Activated T-helper 1 cell treated with Interleukin-2 at 50 U/mL for 16 hours (primary cell): ENCODE measurements around the gene PHKG2.

Experiments
- DNase-seq: peaks from one replicate; pipeline ENCODE4 v3.0.0-alpha.2; 2020; ENCODE audit warnings: low read depth

The PHKG2 gene

GRCh38 chr16:30775392-30776188 lies 27.4 kb downstream of the PHKG2 start:
- peak; percentile 25 for DNase-seq

GRCh38 chr16:30777591-30778297 lies 29.5 kb downstream of the PHKG2 start:
- DNase-seq = no peak

GRCh38 chr16:30778549-30779244 lies 30.5 kb downstream of the PHKG2 start:
- DNase-seq = no peak

GRCh38 chr16:30779596-30779995 lies 31.4 kb downstream of the PHKG2 start:
- DNase-seq = no peak

- no peak for DNase-seq
These were observed 31.8 kb downstream of the PHKG2 start for GRCh38 chr16:30780021-30780420.

GRCh38 chr16:30780549-30780948 lies 32.3 kb downstream of the PHKG2 start:
- no peak for DNase-seq

GRCh38 chr16:30782486-30783279 lies 34.5 kb downstream of the PHKG2 start:
- no peak for DNase-seq

GRCh38 chr16:30783280-30784109 lies 35.3 kb downstream of the PHKG2 start:
- DNase-seq = no peak

GRCh38 chr16:30784215-30784614 lies 36.0 kb downstream of the PHKG2 start:
- no peak for DNase-seq

- DNase-seq = no peak
These were observed 37.2 kb downstream of the PHKG2 start for GRCh38 chr16:30785126-30786106.

- DNase-seq = no peak
These were observed 38.1 kb downstream of the PHKG2 start for GRCh38 chr16:30786115-30786935.

- DNase-seq = no peak
These were observed 38.8 kb downstream of the PHKG2 start, which contains the start of gene ZNF629 for GRCh38 chr16:30786936-30787612. Gene ZNF629 (minus strand): TSS chr16:30787205. CDS start chr16:30784482, 2,723 bp downstream.

GRCh38 chr16:30787613-30788378 lies 39.6 kb downstream of the PHKG2 start:
- DNase-seq = no peak

- no peak for DNase-seq
These were observed 45.4 kb downstream of the PHKG2 start for GRCh38 chr16:30793508-30794069.

GRCh38 chr16:30794634-30795033 lies 46.4 kb downstream of the PHKG2 start:
- no peak for DNase-seq

- DNase-seq = no peak
These were observed 49.6 kb downstream of the PHKG2 start for GRCh38 chr16:30797670-30798309.
